ENCODE measurements around the gene NDUFAF8.

Gene NDUFAF8

DNA sequence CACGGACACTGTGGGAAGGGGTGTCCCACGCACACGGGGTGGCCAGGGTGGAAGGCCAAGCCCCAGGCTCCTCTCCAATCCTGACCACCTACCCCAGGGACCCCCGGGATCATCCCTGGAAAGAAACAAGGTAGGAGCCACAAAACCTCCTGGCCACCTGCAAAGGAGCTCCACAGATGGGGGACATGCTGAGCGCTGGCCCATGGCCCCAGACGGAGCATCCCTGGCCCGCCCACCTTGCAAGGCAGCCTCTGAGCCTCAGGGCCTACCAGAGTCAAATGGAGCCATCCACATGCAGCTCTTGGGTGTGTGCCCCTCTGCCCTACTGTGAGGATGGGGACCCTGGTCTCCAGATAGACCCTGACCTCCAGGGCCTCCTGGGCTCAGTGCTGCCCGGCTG is 39.7 kb downstream of the NDUFAF8 start:
- Histone ChIP-seq H3K4me1 (ENCODE audit: control insufficient read depth, insufficient read depth, low read length) (no peaks in the 10 kb centered on the region), H3K9me3 (ENCODE audit: control insufficient read depth, insufficient read depth, low read depth, low read length) (no peaks in the 10 kb centered on the region), H3K36me3 (ENCODE audit: control insufficient read depth in 2 of 2, insufficient read depth in 1 of 2, low read length in 2 of 2) (peaks cover 5 to 91% of the 10 kb centered on the region in 2 experiments), H3K4me3 (ENCODE audit: low read depth, low read length) (no peak overlapping the region), H3K27ac (ENCODE audit: extremely low read depth, low read depth, low read length) (no peak overlapping the region)
- ChIA-PET CTCF (interaction anchor here (0.6 to 2.1 kb wide), 3 partner anchors 9 to 106 kb away, joined by 3 to 12 read pairs (median 4); no protein-coding TSS in a partner anchor), POLR2A (no interaction called here)
- TF ChIP-seq KLF9 (tag by site-specific recombination; IDR thresholded peaks at IDR 0.05; ENCODE audit: low read depth): no peak
- peak; percentile 60; the same call in 1 of the 2 replicates for TF ChIP-seq GLIS2 (tag by site-specific recombination; IDR thresholded peaks at IDR 0.05)

DNA sequence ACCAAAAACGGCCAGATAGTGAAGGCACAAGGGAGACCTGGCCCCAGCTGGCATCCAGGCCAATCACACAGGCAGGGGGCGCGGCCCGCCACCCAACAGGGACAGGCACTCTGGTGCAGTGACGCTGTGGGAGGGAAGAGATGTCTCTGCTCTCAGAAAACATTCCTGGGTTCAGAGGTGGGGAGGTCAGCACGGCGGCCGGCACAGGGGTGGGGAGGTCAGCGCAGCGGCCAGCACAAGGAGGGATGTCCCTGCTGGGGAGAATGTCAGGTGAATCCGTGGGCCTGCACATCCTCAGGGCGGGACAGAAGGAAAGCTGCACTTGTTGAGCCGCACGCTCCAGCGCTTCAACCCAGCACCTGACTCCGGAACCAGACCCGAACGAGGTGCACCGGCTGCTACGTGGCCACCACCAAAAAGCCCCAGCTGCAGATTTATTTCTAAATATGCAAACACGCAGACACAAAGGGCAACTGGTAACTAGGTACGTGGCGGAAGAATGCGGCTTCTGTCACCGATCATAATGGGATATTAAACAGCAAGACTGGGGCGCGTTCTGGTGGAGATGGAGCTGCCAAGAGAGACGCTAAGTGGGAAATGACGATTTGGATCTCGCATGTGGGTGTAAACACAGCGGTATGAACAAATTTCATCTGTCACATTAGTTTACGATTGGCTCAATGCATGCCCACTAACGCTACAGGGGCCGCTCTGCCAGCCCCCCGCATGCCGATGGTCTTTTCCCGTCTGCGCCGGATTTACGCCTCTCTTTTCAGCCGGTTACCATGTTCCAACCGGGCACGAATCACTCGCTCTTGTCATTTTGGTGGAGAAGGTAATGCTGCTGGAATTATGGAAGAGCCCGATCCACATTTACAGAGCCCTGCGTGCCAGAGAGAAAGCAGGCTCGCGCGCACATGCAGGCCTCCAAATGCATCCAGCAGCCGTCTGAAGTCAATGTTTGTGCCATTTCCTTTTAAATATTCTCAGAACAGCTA is 40.5 kb downstream of the NDUFAF8 start:
- Histone ChIP-seq H3K4me3 (ENCODE audit: low read depth, low read length) (no peak overlapping the region), H3K9me3 (ENCODE audit: control insufficient read depth, insufficient read depth, low read depth, low read length) (no peaks in the 10 kb centered on the region), H3K4me1 (ENCODE audit: control insufficient read depth, insufficient read depth, low read length) (no peaks in the 10 kb centered on the region), H3K36me3 (ENCODE audit: control insufficient read depth in 2 of 2, insufficient read depth in 1 of 2, low read length in 2 of 2) (peaks cover 5 to 87% of the 10 kb centered on the region in 2 experiments), H3K27ac (ENCODE audit: extremely low read depth, low read depth, low read length) (no peak overlapping the region)
- ChIA-PET POLR2A (no interaction called here), CTCF (interaction anchor here (0.7 to 2.4 kb wide), 2 partner anchors 10 to 11 kb away, joined by 3 to 10 read pairs; no protein-coding TSS in a partner anchor)
- TF ChIP-seq PRDM1 (tag by site-specific recombination; IDR thresholded peaks at IDR 0.05): no peak
- 0 out of 2 replicates have a peak, but pooled peaks have one; percentile 49 for TF ChIP-seq ZNF600 (tag by site-specific recombination; IDR thresholded peaks at IDR 0.05)

DNA sequence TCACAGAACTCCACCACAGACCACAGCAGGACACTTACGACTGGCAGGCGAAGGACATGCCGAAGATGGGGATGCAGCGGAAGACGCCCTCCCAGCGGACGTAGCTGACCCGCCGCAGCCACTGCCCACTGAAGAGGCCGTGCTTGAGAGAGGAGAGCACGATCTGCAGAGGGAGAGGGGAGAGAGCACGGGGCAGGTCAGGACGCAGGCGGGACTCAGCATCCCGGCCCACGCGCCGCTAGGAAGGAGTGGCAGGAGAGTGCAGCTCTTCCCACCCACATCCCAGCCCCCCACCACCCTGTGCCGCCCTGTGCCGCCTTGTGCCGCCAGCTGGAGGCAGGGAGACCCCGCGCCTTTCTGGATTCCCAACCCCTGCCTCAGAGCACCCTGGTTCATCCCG is 41.5 kb downstream of the NDUFAF8 start:
- POLR2A ChIA-PET: no interaction called here
- CTCF ChIA-PET: interaction anchor here (2.4 kb wide), 1 partner anchor 10 kb away, joined by 10 read pairs; no protein-coding TSS in a partner anchor
- no peak overlapping the region for H3K4me3 ChIP-seq (ENCODE audit: low read depth, low read length)
- no peak overlapping the region for H3K27ac ChIP-seq (ENCODE audit: extremely low read depth, low read depth, low read length)
- TF ChIP-seq ZNF10 (tag by site-specific recombination; IDR thresholded peaks at IDR 0.05) (no peak), ZFP37 (tag by site-specific recombination; IDR thresholded peaks at IDR 0.05) (no peak), ZNF621 (tag by site-specific recombination; IDR thresholded peaks at IDR 0.05) (no peak), SP7 (tag by site-specific recombination; IDR thresholded peaks at IDR 0.05) (no peak), ZSCAN16 (tag by site-specific recombination; IDR thresholded peaks at IDR 0.05) (no peak), IKZF3 (tag by site-specific recombination; IDR thresholded peaks at IDR 0.05) (no peak), ZBTB21 (tag by site-specific recombination; IDR thresholded peaks at IDR 0.05) (no peak), FEZF1 (tag by site-specific recombination; IDR thresholded peaks at IDR 0.05) (no peak), SETDB1 (IDR thresholded peaks at IDR 0.05; ENCODE audit: insufficient read length, low read length) (no peak)
- TF ChIP-seq, protein P1, sequence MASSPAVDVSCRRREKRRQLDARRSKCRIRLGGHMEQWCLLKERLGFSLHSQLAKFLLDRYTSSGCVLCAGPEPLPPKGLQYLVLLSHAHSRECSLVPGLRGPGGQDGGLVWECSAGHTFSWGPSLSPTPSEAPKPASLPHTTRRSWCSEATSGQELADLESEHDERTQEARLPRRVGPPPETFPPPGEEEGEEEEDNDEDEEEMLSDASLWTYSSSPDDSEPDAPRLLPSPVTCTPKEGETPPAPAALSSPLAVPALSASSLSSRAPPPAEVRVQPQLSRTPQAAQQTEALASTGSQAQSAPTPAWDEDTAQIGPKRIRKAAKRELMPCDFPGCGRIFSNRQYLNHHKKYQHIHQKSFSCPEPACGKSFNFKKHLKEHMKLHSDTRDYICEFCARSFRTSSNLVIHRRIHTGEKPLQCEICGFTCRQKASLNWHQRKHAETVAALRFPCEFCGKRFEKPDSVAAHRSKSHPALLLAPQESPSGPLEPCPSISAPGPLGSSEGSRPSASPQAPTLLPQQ (tag by site-specific recombination; IDR thresholded peaks at IDR 0.05): no peak
- TF ChIP-seq, protein P2, sequence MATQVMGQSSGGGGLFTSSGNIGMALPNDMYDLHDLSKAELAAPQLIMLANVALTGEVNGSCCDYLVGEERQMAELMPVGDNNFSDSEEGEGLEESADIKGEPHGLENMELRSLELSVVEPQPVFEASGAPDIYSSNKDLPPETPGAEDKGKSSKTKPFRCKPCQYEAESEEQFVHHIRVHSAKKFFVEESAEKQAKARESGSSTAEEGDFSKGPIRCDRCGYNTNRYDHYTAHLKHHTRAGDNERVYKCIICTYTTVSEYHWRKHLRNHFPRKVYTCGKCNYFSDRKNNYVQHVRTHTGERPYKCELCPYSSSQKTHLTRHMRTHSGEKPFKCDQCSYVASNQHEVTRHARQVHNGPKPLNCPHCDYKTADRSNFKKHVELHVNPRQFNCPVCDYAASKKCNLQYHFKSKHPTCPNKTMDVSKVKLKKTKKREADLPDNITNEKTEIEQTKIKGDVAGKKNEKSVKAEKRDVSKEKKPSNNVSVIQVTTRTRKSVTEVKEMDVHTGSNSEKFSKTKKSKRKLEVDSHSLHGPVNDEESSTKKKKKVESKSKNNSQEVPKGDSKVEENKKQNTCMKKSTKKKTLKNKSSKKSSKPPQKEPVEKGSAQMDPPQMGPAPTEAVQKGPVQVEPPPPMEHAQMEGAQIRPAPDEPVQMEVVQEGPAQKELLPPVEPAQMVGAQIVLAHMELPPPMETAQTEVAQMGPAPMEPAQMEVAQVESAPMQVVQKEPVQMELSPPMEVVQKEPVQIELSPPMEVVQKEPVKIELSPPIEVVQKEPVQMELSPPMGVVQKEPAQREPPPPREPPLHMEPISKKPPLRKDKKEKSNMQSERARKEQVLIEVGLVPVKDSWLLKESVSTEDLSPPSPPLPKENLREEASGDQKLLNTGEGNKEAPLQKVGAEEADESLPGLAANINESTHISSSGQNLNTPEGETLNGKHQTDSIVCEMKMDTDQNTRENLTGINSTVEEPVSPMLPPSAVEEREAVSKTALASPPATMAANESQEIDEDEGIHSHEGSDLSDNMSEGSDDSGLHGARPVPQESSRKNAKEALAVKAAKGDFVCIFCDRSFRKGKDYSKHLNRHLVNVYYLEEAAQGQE (tag by site-specific recombination; IDR thresholded peaks at IDR 0.05): no peak
- TF ChIP-seq, protein P3, sequence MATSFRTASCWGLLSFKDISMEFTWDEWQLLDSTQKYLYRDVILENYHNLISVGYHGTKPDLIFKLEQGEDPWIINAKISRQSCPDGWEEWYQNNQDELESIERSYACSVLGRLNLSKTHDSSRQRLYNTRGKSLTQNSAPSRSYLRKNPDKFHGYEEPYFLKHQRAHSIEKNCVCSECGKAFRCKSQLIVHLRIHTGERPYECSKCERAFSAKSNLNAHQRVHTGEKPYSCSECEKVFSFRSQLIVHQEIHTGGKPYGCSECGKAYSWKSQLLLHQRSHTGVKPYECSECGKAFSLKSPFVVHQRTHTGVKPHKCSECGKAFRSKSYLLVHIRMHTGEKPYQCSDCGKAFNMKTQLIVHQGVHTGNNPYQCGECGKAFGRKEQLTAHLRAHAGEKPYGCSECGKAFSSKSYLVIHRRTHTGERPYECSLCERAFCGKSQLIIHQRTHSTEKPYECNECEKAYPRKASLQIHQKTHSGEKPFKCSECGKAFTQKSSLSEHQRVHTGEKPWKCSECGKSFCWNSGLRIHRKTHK (tag by site-specific recombination; IDR thresholded peaks at IDR 0.05): no peak
- TF ChIP-seq, protein P4, sequence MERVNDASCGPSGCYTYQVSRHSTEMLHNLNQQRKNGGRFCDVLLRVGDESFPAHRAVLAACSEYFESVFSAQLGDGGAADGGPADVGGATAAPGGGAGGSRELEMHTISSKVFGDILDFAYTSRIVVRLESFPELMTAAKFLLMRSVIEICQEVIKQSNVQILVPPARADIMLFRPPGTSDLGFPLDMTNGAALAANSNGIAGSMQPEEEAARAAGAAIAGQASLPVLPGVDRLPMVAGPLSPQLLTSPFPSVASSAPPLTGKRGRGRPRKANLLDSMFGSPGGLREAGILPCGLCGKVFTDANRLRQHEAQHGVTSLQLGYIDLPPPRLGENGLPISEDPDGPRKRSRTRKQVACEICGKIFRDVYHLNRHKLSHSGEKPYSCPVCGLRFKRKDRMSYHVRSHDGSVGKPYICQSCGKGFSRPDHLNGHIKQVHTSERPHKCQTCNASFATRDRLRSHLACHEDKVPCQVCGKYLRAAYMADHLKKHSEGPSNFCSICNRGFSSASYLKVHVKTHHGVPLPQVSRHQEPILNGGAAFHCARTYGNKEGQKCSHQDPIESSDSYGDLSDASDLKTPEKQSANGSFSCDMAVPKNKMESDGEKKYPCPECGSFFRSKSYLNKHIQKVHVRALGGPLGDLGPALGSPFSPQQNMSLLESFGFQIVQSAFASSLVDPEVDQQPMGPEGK (tag by site-specific recombination; IDR thresholded peaks at IDR 0.05): no peak
- no peaks in the 10 kb centered on the region for H3K9me3 ChIP-seq (ENCODE audit: control insufficient read depth, insufficient read depth, low read depth, low read length)
- H3K36me3 ChIP-seq (ENCODE audit: control insufficient read depth in 2 of 2, insufficient read depth in 1 of 2, low read length in 2 of 2): peaks cover 5 to 88% of the 10 kb centered on the region in 2 experiments
- no peaks in the 10 kb centered on the region for H3K4me1 ChIP-seq (ENCODE audit: control insufficient read depth, insufficient read depth, low read length)

All from HEK293 (cell line).